ENCODE data around the gene FBXO27. TPM values are rescaled to one million over a fixed set of nuclear protein-coding genes. Genes with fewer than 3 reads are reported as not detected.
A peak's percentile ranks its signal among the peaks of the same experiment; 100 is the strongest.

FBXO27 gene
- total and polyA plus RNA-seq, 9 donors = 1.4 to 5.5 (median 3.0) TPM

GRCh38 chr19:39065928-39066327 lies 33.6 kb upstream of the FBXO27 start:
- Histone ChIP-seq H3K4me3 (ENCODE audit: low read length) (no peak overlapping the region), H3K27ac (ENCODE audit: low read length) (no peak overlapping the region), H3K4me1 (ENCODE audit: control insufficient read depth, insufficient read depth, low read length) (no peaks in the 10 kb centered on the region), H3K27me3 (ENCODE audit: control insufficient read depth, insufficient read depth, low read length) (no peaks in the 10 kb centered on the region), H3K36me3 (ENCODE audit: control insufficient read depth, insufficient read depth, low read length) (no peaks in the 10 kb centered on the region), H3K9me3 (replicated peaks; ENCODE audit: control insufficient read depth, low read depth, low read length) (no peaks in the 10 kb centered on the region)
- DNase-seq = no peak
- WGBS (ENCODE audit: insufficient coverage) = no CpG with 5 or more reads among the region's 3 CpGs

GRCh38 chr19:39064405-39064804 lies 32.1 kb upstream of the FBXO27 start:
- WGBS (ENCODE audit: insufficient coverage) = 93% methylated on average over 2 of the region's 6 CpGs
- H3K36me3 ChIP-seq (ENCODE audit: control insufficient read depth, insufficient read depth, low read length) = no peaks in the 10 kb centered on the region
- H3K4me3 ChIP-seq (ENCODE audit: low read length) = no peak overlapping the region
- H3K27ac ChIP-seq (ENCODE audit: low read length) = no peak overlapping the region
- DNase-seq = no peak
- H3K27me3 ChIP-seq (ENCODE audit: control insufficient read depth, insufficient read depth, low read length) = no peaks in the 10 kb centered on the region
- no peaks in the 10 kb centered on the region for H3K4me1 ChIP-seq (ENCODE audit: control insufficient read depth, insufficient read depth, low read length)
- H3K9me3 ChIP-seq (replicated peaks; ENCODE audit: control insufficient read depth, low read depth, low read length) = no peaks in the 10 kb centered on the region

- Histone ChIP-seq H3K9me3 (replicated peaks; ENCODE audit: control insufficient read depth, low read depth, low read length) (no peaks in the 10 kb centered on the region), H3K36me3 (ENCODE audit: control insufficient read depth, insufficient read depth, low read length) (no peaks in the 10 kb centered on the region), H3K4me3 (ENCODE audit: low read length) (no peak overlapping the region), H3K27me3 (ENCODE audit: control insufficient read depth, insufficient read depth, low read length) (no peaks in the 10 kb centered on the region), H3K27ac (ENCODE audit: low read length) (no peak overlapping the region), H3K4me1 (ENCODE audit: control insufficient read depth, insufficient read depth, low read length) (no peaks in the 10 kb centered on the region)
- no peak for DNase-seq
- 76% methylated on average over 3 of the region's 4 CpGs for WGBS (ENCODE audit: insufficient coverage)
Measured at GRCh38 chr19:39060171-39060570, 27.8 kb upstream of the FBXO27 start.

DNA sequence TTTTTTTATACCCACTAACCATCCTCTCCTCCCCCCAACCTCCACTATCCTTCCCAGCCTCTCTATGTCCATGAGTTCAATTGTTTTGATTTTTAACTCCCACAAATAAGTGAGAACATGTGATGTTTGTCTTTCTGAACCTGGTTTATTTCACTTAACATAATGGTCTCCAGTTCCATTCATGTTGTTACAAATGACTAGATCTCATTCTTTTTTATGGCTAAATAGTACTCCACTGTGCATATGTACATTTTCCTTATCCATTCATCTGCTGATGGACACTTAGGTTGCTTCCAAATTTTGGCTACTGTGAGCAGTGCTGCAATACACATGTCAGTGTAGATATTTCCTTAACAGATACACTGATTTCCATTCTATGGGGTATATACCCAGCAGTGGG lies 27.0 kb upstream of the FBXO27 start:
- Histone ChIP-seq H3K27me3 (ENCODE audit: control insufficient read depth, insufficient read depth, low read length) (no peaks in the 10 kb centered on the region), H3K27ac (ENCODE audit: low read length) (no peak overlapping the region), H3K4me1 (ENCODE audit: control insufficient read depth, insufficient read depth, low read length) (no peaks in the 10 kb centered on the region), H3K36me3 (ENCODE audit: control insufficient read depth, insufficient read depth, low read length) (no peaks in the 10 kb centered on the region), H3K4me3 (ENCODE audit: low read length) (no peak overlapping the region), H3K9me3 (replicated peaks; ENCODE audit: control insufficient read depth, low read depth, low read length) (peaks cover 5% of the 10 kb centered on the region)
- no peak for DNase-seq

DNA sequence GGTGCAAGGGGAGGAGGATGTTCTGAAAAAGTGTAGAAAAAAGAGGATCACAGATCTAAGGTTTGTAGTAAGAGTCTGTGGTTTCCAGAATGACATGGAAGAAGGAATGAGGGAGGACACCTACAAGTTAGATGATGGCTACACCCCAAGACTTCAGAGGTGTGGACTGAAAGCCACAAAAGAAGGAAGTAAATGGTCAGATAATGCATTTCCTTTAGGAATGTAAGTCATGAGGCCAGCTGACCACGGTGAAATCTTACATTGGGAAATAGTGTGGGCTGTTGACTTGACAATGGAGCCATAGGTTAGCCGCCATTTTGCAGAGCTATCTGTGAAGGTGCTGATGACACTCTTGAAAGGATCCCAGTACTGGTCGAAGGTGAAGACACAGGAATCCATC lies 25.3 kb upstream of the FBXO27 start:
- Histone ChIP-seq H3K27ac (ENCODE audit: low read length) (no peak overlapping the region), H3K36me3 (ENCODE audit: control insufficient read depth, insufficient read depth, low read length) (no peaks in the 10 kb centered on the region), H3K4me3 (ENCODE audit: low read length) (no peak overlapping the region), H3K4me1 (ENCODE audit: control insufficient read depth, insufficient read depth, low read length) (no peaks in the 10 kb centered on the region), H3K27me3 (ENCODE audit: control insufficient read depth, insufficient read depth, low read length) (no peaks in the 10 kb centered on the region), H3K9me3 (replicated peaks; ENCODE audit: control insufficient read depth, low read depth, low read length) (peaks cover 6% of the 10 kb centered on the region)
- no peak for DNase-seq
- WGBS (ENCODE audit: insufficient coverage) = 81% methylated on average over 3 of the region's 3 CpGs

GRCh38 chr19:39054091-39054470 lies 21.7 kb upstream of the FBXO27 start:
- no peaks in the 10 kb centered on the region for H3K36me3 ChIP-seq (ENCODE audit: control insufficient read depth, insufficient read depth, low read length)
- 100% methylated on average over 1 of the region's 2 CpGs for WGBS (ENCODE audit: insufficient coverage)
- no peaks in the 10 kb centered on the region for H3K4me1 ChIP-seq (ENCODE audit: control insufficient read depth, insufficient read depth, low read length)
- H3K27ac ChIP-seq (ENCODE audit: low read length) = no peak overlapping the region
- no peak for DNase-seq
- H3K27me3 ChIP-seq (ENCODE audit: control insufficient read depth, insufficient read depth, low read length) = no peaks in the 10 kb centered on the region
- peaks cover 6% of the 10 kb centered on the region for H3K9me3 ChIP-seq (replicated peaks; ENCODE audit: control insufficient read depth, low read depth, low read length)
- H3K4me3 ChIP-seq (ENCODE audit: low read length) = no peak overlapping the region

- 81% methylated on average over 18 of the region's 18 CpGs for WGBS (ENCODE audit: insufficient coverage)
- no peak for DNase-seq
- no peak overlapping the region for H3K4me3 ChIP-seq (ENCODE audit: low read length)
- H3K27me3 ChIP-seq (ENCODE audit: control insufficient read depth, insufficient read depth, low read length) = no peaks in the 10 kb centered on the region
- no peaks in the 10 kb centered on the region for H3K4me1 ChIP-seq (ENCODE audit: control insufficient read depth, insufficient read depth, low read length)
- H3K36me3 ChIP-seq (ENCODE audit: control insufficient read depth, insufficient read depth, low read length) = no peaks in the 10 kb centered on the region
- no peak overlapping the region for H3K27ac ChIP-seq (ENCODE audit: low read length)
- H3K9me3 ChIP-seq (replicated peaks; ENCODE audit: control insufficient read depth, low read depth, low read length) = peaks cover 6% of the 10 kb centered on the region
Measured at GRCh38 chr19:39053276-39054090, 21.1 kb upstream of the FBXO27 start.

DNA sequence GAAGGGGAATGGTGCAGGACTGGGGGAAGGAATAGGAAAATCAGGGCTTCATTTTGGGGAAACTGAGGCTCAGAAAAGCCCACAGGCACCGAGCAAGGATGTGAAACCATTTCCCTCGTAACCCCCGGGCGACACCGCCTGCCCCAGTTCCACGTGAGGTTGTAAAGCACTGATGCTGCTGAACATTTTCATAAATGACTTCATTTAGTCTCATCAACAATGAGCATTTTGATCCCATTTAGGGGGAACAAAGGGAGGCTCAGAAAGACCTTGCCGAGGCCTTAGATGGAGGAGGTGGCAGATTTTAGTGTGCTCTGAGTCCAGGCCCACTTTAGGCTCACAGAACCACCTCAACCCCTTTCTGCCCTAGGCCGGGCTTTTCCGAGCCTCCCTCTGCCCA lies 20.5 kb upstream of the FBXO27 start:
- H3K9me3 ChIP-seq (replicated peaks; ENCODE audit: control insufficient read depth, low read depth, low read length) = peaks cover 6% of the 10 kb centered on the region
- no peaks in the 10 kb centered on the region for H3K36me3 ChIP-seq (ENCODE audit: control insufficient read depth, insufficient read depth, low read length)
- H3K27me3 ChIP-seq (ENCODE audit: control insufficient read depth, insufficient read depth, low read length) = no peaks in the 10 kb centered on the region
- 81% methylated on average over 7 of the region's 9 CpGs for WGBS (ENCODE audit: insufficient coverage)
- no peak overlapping the region for H3K27ac ChIP-seq (ENCODE audit: low read length)
- no peaks in the 10 kb centered on the region for H3K4me1 ChIP-seq (ENCODE audit: control insufficient read depth, insufficient read depth, low read length)
- no peak for DNase-seq
- no peak overlapping the region for H3K4me3 ChIP-seq (ENCODE audit: low read length)

DNA sequence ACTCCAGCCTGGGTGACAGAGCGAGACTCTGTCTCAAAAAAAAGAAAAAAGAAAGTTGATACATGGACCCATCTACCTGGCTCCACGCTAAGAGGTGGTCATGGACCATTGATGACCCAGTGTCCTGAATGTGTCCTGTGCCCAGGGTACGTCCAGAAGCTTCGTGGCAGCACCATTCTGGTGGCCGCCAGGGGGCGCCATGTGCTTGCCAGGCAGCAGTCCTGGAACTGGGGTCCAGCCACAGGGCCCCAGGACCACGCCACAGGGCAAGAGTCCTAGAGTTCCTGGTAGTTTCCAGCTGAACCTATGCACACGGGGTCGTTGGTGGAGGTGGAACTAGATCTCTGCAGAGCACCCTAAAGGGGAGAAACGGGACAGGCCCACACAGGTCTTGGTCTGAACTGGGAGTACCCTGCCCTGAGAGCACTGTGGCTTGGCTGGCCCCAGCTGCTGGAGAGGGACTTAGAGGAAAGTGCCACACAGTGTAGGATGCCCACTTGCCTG lies 19.9 kb upstream of the FBXO27 start:
- Histone ChIP-seq H3K27me3 (ENCODE audit: control insufficient read depth, insufficient read depth, low read length) (no peaks in the 10 kb centered on the region), H3K4me3 (ENCODE audit: low read length) (no peak overlapping the region), H3K27ac (ENCODE audit: low read length) (no peak overlapping the region), H3K9me3 (replicated peaks; ENCODE audit: control insufficient read depth, low read depth, low read length) (peaks cover 6% of the 10 kb centered on the region), H3K4me1 (ENCODE audit: control insufficient read depth, insufficient read depth, low read length) (no peaks in the 10 kb centered on the region), H3K36me3 (ENCODE audit: control insufficient read depth, insufficient read depth, low read length) (no peaks in the 10 kb centered on the region)
- WGBS (ENCODE audit: insufficient coverage) = 18% methylated on average over 9 of the region's 10 CpGs
- DNase-seq = peak; percentile 22

GRCh38 chr19:39047073-39047472 lies 14.7 kb upstream of the FBXO27 start:
- Histone ChIP-seq H3K36me3 (ENCODE audit: control insufficient read depth, insufficient read depth, low read length) (no peaks in the 10 kb centered on the region), H3K27ac (ENCODE audit: low read length) (no peak overlapping the region), H3K4me3 (ENCODE audit: low read length) (no peak overlapping the region), H3K4me1 (ENCODE audit: control insufficient read depth, insufficient read depth, low read length) (no peaks in the 10 kb centered on the region), H3K9me3 (replicated peaks; ENCODE audit: control insufficient read depth, low read depth, low read length) (peaks cover 5% of the 10 kb centered on the region), H3K27me3 (ENCODE audit: control insufficient read depth, insufficient read depth, low read length) (no peaks in the 10 kb centered on the region)
- DNase-seq = no peak
- 75% methylated on average over 2 of the region's 2 CpGs for WGBS (ENCODE audit: insufficient coverage)
